DND-41 (cell line): ENCODE results near the gene NID2.

ENCODE experiments used
- ATAC-seq: fragments of 200-7000 bp; cut with Tn5 transposase; 3 replicates; pipeline ENCODE4 v1.9.1; 2021; ENCODE audit warnings: low read depth; ENCODE audit not compliant: insufficient read depth
- DNase-seq: peaks from one replicate; pipeline ENCODE4 v3.0.0-alpha.2; 2020
- H2AFZ ChIP-seq: 2 replicates; pipeline ENCODE4 v1.6.0; 2012; ENCODE audit warnings: low read depth, low read length
- H3K27ac ChIP-seq: 2 replicates; pipeline ENCODE4 v1.5.1; 2012; ENCODE audit warnings: low read length, inconsistent platforms
- H3K27me3 ChIP-seq: fragments of 200-600 bp; sonication (generic); 2 replicates; pipeline ENCODE4 v1.6.0; 2012; ENCODE audit warnings: low read length, mild to moderate bottlenecking, inconsistent platforms; ENCODE audit not compliant: insufficient read depth, poor library complexity
- H3K36me3 ChIP-seq: 2 replicates; pipeline ENCODE4 v1.5.1; 2012; ENCODE audit warnings: low read length, inconsistent platforms; ENCODE audit not compliant: insufficient read depth
- H3K4me1 ChIP-seq: 2 replicates; pipeline ENCODE4 v1.5.1; 2012; ENCODE audit warnings: mild to moderate bottlenecking, low read length; ENCODE audit not compliant: insufficient read depth
- H3K4me2 ChIP-seq: 2 replicates; pipeline ENCODE4 v1.6.0; 2012; ENCODE audit warnings: mild to moderate bottlenecking, moderate library complexity, low read length, inconsistent platforms; ENCODE audit not compliant: insufficient read depth
- H3K4me3 ChIP-seq, 2 experiments: fragments of 200-600 bp in 1 of 2; shearing (Covaris generic) in 1 of 2; 2 replicates each; pipeline ENCODE4 v1.5.1; 2012 to 2016; ENCODE audit warnings: inconsistent platforms in 2 of 2, low read length in 2 of 2, mild to moderate bottlenecking in 2 of 2, low read depth in 1 of 2, moderate library complexity in 1 of 2
- H3K79me2 ChIP-seq: 2 replicates; pipeline ENCODE4 v1.6.0; 2012; ENCODE audit warnings: low read length, inconsistent platforms; ENCODE audit not compliant: insufficient read depth
- H3K9ac ChIP-seq: 2 replicates; pipeline ENCODE4 v1.6.0; 2012; ENCODE audit warnings: low read depth, mild to moderate bottlenecking, inconsistent platforms, low read length, moderate library complexity
- H3K9me3 ChIP-seq: 2 replicates; pipeline ENCODE4 v1.5.1; 2012; ENCODE audit warnings: low read length, moderate library complexity, mild to moderate bottlenecking, inconsistent platforms; ENCODE audit not compliant: insufficient read depth, severe bottlenecking
- H4K20me1 ChIP-seq: 2 replicates; pipeline ENCODE4 v1.6.0; 2012; ENCODE audit warnings: low read length; ENCODE audit not compliant: insufficient read depth
- CTCF ChIP-seq: IDR thresholded peaks from 2 replicates; pipeline ENCODE4 v1.5.1; 2012; ENCODE audit warnings: borderline replicate concordance, low read length, moderate library complexity, mild to moderate bottlenecking; ENCODE audit not compliant: poor library complexity, severe bottlenecking; ENCODE audit errors: extremely low read depth
- EZH2 ChIP-seq: IDR thresholded peaks from 3 replicates; pipeline ENCODE4 v1.6.1; 2012; ENCODE audit warnings: borderline replicate concordance, low read depth, mild to moderate bottlenecking, moderate library complexity, low read length, inconsistent platforms; ENCODE audit not compliant: severe bottlenecking

NID2 gene

GRCh38 chr14:52021957-52022600 is 46.8 kb downstream of the NID2 start:
- no peak for TF ChIP-seq CTCF
- no peak for TF ChIP-seq EZH2
- Histone ChIP-seq H3K4me3 (peak overlapping the region in 1 of 2 experiments; percentile 39; a peak in 1 of 4 replicates), H4K20me1 (no peaks in the 10 kb centered on the region), H3K79me2 (0 out of 2 replicates have a peak, but pooled peaks cover 3% of the 10 kb centered on the region), H2AFZ (peak overlapping the region; percentile 73), H3K4me2 (peak overlapping the region; percentile 56; the same call in 1 of the 2 replicates), H3K4me1 (peaks cover 61% of the 10 kb centered on the region), H3K27ac (peak overlapping the region; percentile 99), H3K9me3 (peaks cover 4% of the 10 kb centered on the region), H3K27me3 (no peaks in the 10 kb centered on the region), H3K36me3 (peaks cover 4% of the 10 kb centered on the region), H3K9ac (peak overlapping the region; percentile 57)
- no peak for DNase-seq
- no peak for ATAC-seq

GRCh38 chr14:52020866-52021717 is 47.8 kb downstream of the NID2 start:
- peak; percentile 91 for ATAC-seq
- H3K4me1 ChIP-seq: peaks cover 65% of the 10 kb centered on the region
- peak overlapping the region; percentile 57 for H3K9ac ChIP-seq
- H3K36me3 ChIP-seq: peaks cover 4% of the 10 kb centered on the region
- H3K9me3 ChIP-seq: peaks cover 4% of the 10 kb centered on the region
- no peaks in the 10 kb centered on the region for H3K27me3 ChIP-seq
- no peak for TF ChIP-seq CTCF
- TF ChIP-seq EZH2: no peak
- H2AFZ ChIP-seq: peak overlapping the region; percentile 73
- peak overlapping the region; percentile 99 for H3K27ac ChIP-seq
- peak overlapping the region in 1 of 2 experiments; percentile 39; a peak in 2 of 4 replicates for H3K4me3 ChIP-seq
- peak overlapping the region; percentile 56 for H3K4me2 ChIP-seq
- peak; percentile 74 for DNase-seq
- no peaks in the 10 kb centered on the region for H4K20me1 ChIP-seq
- 0 out of 2 replicates have a peak, but pooled peaks cover 3% of the 10 kb centered on the region for H3K79me2 ChIP-seq

GRCh38 chr14:52020161-52020714 is 48.6 kb downstream of the NID2 start:
- Histone ChIP-seq H3K4me1 (peaks cover 74% of the 10 kb centered on the region), H3K4me3 (peak overlapping the region in 1 of 2 experiments; percentile 39; a peak in 2 of 4 replicates), H3K4me2 (peak overlapping the region; percentile 56), H3K27ac (peak overlapping the region; percentile 99), H2AFZ (peak overlapping the region; percentile 73), H3K9ac (peak overlapping the region; percentile 57), H3K36me3 (peaks cover 7% of the 10 kb centered on the region), H4K20me1 (no peaks in the 10 kb centered on the region), H3K9me3 (peaks cover 4% of the 10 kb centered on the region), H3K27me3 (no peaks in the 10 kb centered on the region), H3K79me2 (0 out of 2 replicates have a peak, but pooled peaks cover 3% of the 10 kb centered on the region)
- DNase-seq: no peak
- no peak for ATAC-seq
- TF ChIP-seq CTCF: no peak
- no peak for TF ChIP-seq EZH2
